Transverse colon (tissue), 4 donors: ENCODE results near the gene ALMS1. TPM values are rescaled to one million over a fixed set of nuclear protein-coding genes. Genes with fewer than 3 reads are reported as not detected.

Experiments used
- DNase-seq: peaks from one replicate; pipeline ENCODE4 v3.0.0-alpha.2; 2019
- H3K27ac ChIP-seq, 4 donors: fragments of 200-600 bp; sonication (generic); 2 replicates each; pipeline ENCODE4 v1.5.1; 2016 to 2018; ENCODE audit warnings: inconsistent platforms in 4 of 4
- H3K27me3 ChIP-seq: fragments of 200-600 bp; sonication (generic); 2 replicates; pipeline ENCODE4 v1.5.1; 2017; ENCODE audit warnings: inconsistent platforms
- H3K36me3 ChIP-seq, 4 donors: fragments of 200-600 bp; sonication (generic); 2 replicates each; pipeline ENCODE4 v1.5.1; 2017 to 2019; ENCODE audit warnings: inconsistent platforms in 4 of 4
- H3K4me1 ChIP-seq, 4 donors: fragments of 200-600 bp; sonication (generic); 2 replicates each; pipeline ENCODE4 v1.5.1; 2017 to 2020; ENCODE audit warnings: inconsistent platforms in 4 of 4
- H3K4me3 ChIP-seq, 4 donors: fragments of 200-600 bp; sonication (generic); 1 replicate in 1 of 4; 2 replicates in 3 of 4; pipeline versions ENCODE4 v1.5.1 to v1.6.1; 2017 to 2019; ENCODE audit warnings: inconsistent platforms in 4 of 4
- H3K9me3 ChIP-seq, 2 donors: fragments of 200-600 bp; sonication (generic); 2 replicates each; pipeline ENCODE4 v1.5.1; 2017 to 2019; ENCODE audit warnings: inconsistent platforms in 2 of 2
- CTCF ChIP-seq, 5 experiments: fragments of 200-600 bp in 3 of 5; fragments of 450-650 bp in 2 of 5; sonication (generic) in 3 of 5; IDR thresholded peaks; 1 replicate in 2 of 5; 2 replicates in 3 of 5; pipeline ENCODE4 v1.5.1; 2016 to 2017; ENCODE audit warnings: antibody characterized with exemption in 5 of 5, inconsistent platforms in 3 of 5, mild to moderate bottlenecking in 2 of 5, moderate library complexity in 1 of 5
- EP300 ChIP-seq: sonication (generic); formaldehyde crosslinking; IDR thresholded peaks from one replicate; pipeline ENCODE4 v1.6.1; 2017; ENCODE audit warnings: antibody characterized with exemption, low read depth
- POLR2A ChIP-seq: fragments of 450-650 bp; IDR thresholded peaks from one replicate; pipeline ENCODE4 v1.6.1; 2016; ENCODE audit warnings: antibody characterized with exemption, mild to moderate bottlenecking, moderate library complexity
- POLR2AphosphoS5 ChIP-seq, 3 donors: sonication (generic); formaldehyde crosslinking; IDR thresholded peaks; one replicate each; pipeline ENCODE4 v1.6.1; 2016; ENCODE audit warnings: antibody characterized with exemption in 3 of 3
- WGBS, 2 donors: methylation state at CpG; one replicate each; pipeline ENCODE4 v1.1.5; 2018; ENCODE audit warnings: low coverage in 1 of 2; 5-methylcytosine and 5-hydroxymethylcytosine counted together
- in situ Hi-C, 4 donors: fragments of 200-750 bp; cut with MboI; loops; one replicate each; pipeline versions ENCODE4 v1.15.0 to v1.15.1; 2017; ENCODE audit warnings: low sequenced_read_pairs in 3 of 4, low pct_ligation_motif_present in 1 of 4, low pct_unique_long_range_greater_than_20kb in 1 of 4
- intact Hi-C: fragments of 100-400 bp; cut with DNase I; formaldehyde crosslinking; loops from one replicate; pipeline ENCODE4 v1.15.1; 2023; ENCODE audit warnings: low total_unique reads
- total RNA-seq, 4 donors: library from RNA; depleted of rRNA; stranded (reverse); fragments of >200 nt; gene quantifications; one replicate each; pipeline ENCODE4 v1.1.0, GENCODE V29; 2016

ALMS1 gene
- total RNA-seq, 4 donors from 2014 or later: 22.4 to 72.4 (median 29.9) TPM

GRCh38 chr2:73403237-73403636 lies 17.6 kb downstream of the ALMS1 start:
- Histone ChIP-seq H3K27me3 (no peaks in the 10 kb centered on the region), H3K36me3 (no peaks in the 10 kb centered on the region), H3K27ac (no peak overlapping the region), H3K4me3 (no peak overlapping the region), H3K4me1 (no peaks in the 10 kb centered on the region), H3K9me3 (peaks cover 13 to 26% of the 10 kb centered on the region in 2 donors)
- intact Hi-C loops (no loop called here), in situ Hi-C loops (no loop called here)
- no peak for DNase-seq
- no peak for TF ChIP-seq POLR2A
- TF ChIP-seq EP300: no peak
- TF ChIP-seq POLR2AphosphoS5 (IDR thresholded peaks at IDR 0.05): no peak
- TF ChIP-seq CTCF (IDR thresholded peaks at IDR 0.05): no peak
- 95 to 100% methylated on average over 1 of the region's 1 CpG for WGBS, 2 donors

GRCh38 chr2:73404409-73404808 lies 18.8 kb downstream of the ALMS1 start:
- no peak overlapping the region for H3K4me3 ChIP-seq
- TF ChIP-seq POLR2AphosphoS5 (IDR thresholded peaks at IDR 0.05): no peak
- no peak for DNase-seq
- H3K36me3 ChIP-seq: no peaks in the 10 kb centered on the region
- WGBS, 2 donors: 96% methylated on average over 5 of the region's 5 CpGs
- intact Hi-C loops (no loop called here), in situ Hi-C loops (no loop called here)
- H3K27ac ChIP-seq: no peak overlapping the region
- peaks cover 4 to 18% of the 10 kb centered on the region in 2 donors for H3K9me3 ChIP-seq
- H3K4me1 ChIP-seq: no peaks in the 10 kb centered on the region
- H3K27me3 ChIP-seq: no peaks in the 10 kb centered on the region

- WGBS, 2 donors: 96 to 100% methylated on average over 2 of the region's 2 CpGs
- no peaks in the 10 kb centered on the region for H3K27me3 ChIP-seq
- in situ Hi-C loops: no loop called here
Measured at GRCh38 chr2:73406996-73407395, 21.4 kb downstream of the ALMS1 start.

GRCh38 chr2:73408198-73408597 lies 22.6 kb downstream of the ALMS1 start:
- no peak for TF ChIP-seq POLR2AphosphoS5 (IDR thresholded peaks at IDR 0.05)
- no peak for TF ChIP-seq EP300
- no peak for TF ChIP-seq CTCF (IDR thresholded peaks at IDR 0.05)
- no peak for TF ChIP-seq POLR2A
- H3K36me3 ChIP-seq: no peaks in the 10 kb centered on the region
- intact Hi-C loops: no loop called here
- DNase-seq: no peak
- H3K27ac ChIP-seq: no peak overlapping the region
- WGBS, 2 donors: 67 to 73% methylated on average over 1 to 3 of the region's 3 CpGs
- no peaks in the 10 kb centered on the region for H3K27me3 ChIP-seq
- in situ Hi-C loops: no loop called here
- H3K4me3 ChIP-seq: no peak overlapping the region
- H3K9me3 ChIP-seq: peaks cover 4 to 14% of the 10 kb centered on the region in 2 donors
- no peaks in the 10 kb centered on the region for H3K4me1 ChIP-seq

More at GRCh38 chr2:73406996-73407395, 21.4 kb downstream of the ALMS1 start:
- intact Hi-C loops: no loop called here
- no peaks in the 10 kb centered on the region for H3K4me1 ChIP-seq
- peaks cover 4 to 18% of the 10 kb centered on the region in 2 donors for H3K9me3 ChIP-seq
- no peak overlapping the region for H3K27ac ChIP-seq
- no peak for DNase-seq
- no peaks in the 10 kb centered on the region for H3K36me3 ChIP-seq
- no peak overlapping the region for H3K4me3 ChIP-seq
- no peak for TF ChIP-seq CTCF (IDR thresholded peaks at IDR 0.05)
- no peak for TF ChIP-seq POLR2A
- no peak for TF ChIP-seq POLR2AphosphoS5 (IDR thresholded peaks at IDR 0.05)
- TF ChIP-seq EP300: no peak

GRCh38 chr2:73414696-73415095 lies 29.1 kb downstream of the ALMS1 start:
- intact Hi-C loops (no loop called here), in situ Hi-C loops (no loop called here)
- Histone ChIP-seq H3K4me3 (no peak overlapping the region), H3K27me3 (no peaks in the 10 kb centered on the region), H3K9me3 (no peaks in the 10 kb centered on the region), H3K27ac (no peak overlapping the region), H3K4me1 (peaks cover 0 to 10% (median 0%) of the 10 kb centered on the region in 4 donors), H3K36me3 (no peaks in the 10 kb centered on the region)
- no peak for DNase-seq
- 96 to 99% methylated on average over 3 of the region's 3 CpGs for WGBS, 2 donors
- TF ChIP-seq CTCF (IDR thresholded peaks at IDR 0.05) (no peak), POLR2A (no peak), POLR2AphosphoS5 (IDR thresholded peaks at IDR 0.05) (no peak), EP300 (no peak)
